ENCODE data around the gene PPP1R13B.

DNA sequence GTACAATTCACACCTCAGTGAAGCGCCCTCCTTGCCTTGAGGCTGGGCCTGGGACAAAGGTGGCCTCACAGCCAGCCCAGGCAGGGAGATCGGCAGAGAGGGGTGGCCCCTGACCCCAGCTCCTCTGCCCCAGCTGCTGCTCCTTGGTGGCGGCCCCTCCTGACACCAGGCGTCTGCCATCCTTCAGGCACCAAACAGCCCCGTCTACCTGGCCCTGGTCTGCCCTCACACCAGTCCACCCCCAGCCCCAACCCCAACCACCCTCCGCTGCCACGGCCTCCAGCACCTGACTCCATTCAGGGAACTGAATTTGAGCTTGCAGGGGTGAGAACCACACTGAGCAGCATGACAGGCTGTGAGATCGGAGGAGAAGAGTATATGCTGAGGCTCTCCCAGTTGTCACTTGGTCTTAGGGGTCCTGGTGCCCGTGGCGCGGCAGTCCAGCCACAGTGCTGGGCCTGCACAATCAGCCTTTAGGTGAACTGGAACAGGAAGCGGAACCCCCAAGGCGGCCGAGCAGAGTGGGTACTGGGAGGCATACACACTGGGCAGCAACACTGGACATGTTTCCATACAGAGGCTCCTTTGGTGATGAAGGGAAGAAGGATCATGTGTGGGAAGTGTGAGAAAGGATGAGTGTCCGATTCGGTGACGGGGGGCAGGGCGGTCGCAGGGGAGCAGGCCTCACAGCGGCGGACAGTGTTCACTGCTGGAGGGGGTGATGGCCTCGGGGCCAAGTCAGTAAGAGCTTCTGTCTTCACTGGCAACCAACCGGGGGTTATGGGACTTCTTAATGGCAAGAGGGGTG lies 113.1 kb downstream of the PPP1R13B start:
- TF ChIP-seq, protein P1, sequence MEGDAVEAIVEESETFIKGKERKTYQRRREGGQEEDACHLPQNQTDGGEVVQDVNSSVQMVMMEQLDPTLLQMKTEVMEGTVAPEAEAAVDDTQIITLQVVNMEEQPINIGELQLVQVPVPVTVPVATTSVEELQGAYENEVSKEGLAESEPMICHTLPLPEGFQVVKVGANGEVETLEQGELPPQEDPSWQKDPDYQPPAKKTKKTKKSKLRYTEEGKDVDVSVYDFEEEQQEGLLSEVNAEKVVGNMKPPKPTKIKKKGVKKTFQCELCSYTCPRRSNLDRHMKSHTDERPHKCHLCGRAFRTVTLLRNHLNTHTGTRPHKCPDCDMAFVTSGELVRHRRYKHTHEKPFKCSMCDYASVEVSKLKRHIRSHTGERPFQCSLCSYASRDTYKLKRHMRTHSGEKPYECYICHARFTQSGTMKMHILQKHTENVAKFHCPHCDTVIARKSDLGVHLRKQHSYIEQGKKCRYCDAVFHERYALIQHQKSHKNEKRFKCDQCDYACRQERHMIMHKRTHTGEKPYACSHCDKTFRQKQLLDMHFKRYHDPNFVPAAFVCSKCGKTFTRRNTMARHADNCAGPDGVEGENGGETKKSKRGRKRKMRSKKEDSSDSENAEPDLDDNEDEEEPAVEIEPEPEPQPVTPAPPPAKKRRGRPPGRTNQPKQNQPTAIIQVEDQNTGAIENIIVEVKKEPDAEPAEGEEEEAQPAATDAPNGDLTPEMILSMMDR (IDR thresholded peaks at IDR 0.05 in 4 of 5, conservative IDR thresholded peaks at IDR 0.05 in 1 of 5), result no peak
- TF ChIP-seq POLR2A (IDR thresholded peaks at IDR 0.05), result no peak
